Measurements from ENCODE around the gene THRB. TPM values are rescaled to one million over a fixed set of nuclear protein-coding genes. Genes with fewer than 3 reads are reported as not detected.

Gene THRB
- total RNA-seq, 1 donor from 2014 or later = 0.31 TPM

- H3K36me3 Mint-ChIP-seq (ENCODE audit: low read depth) = no peaks in the 10 kb centered on the region
- TF ChIP-seq, protein P1, sequence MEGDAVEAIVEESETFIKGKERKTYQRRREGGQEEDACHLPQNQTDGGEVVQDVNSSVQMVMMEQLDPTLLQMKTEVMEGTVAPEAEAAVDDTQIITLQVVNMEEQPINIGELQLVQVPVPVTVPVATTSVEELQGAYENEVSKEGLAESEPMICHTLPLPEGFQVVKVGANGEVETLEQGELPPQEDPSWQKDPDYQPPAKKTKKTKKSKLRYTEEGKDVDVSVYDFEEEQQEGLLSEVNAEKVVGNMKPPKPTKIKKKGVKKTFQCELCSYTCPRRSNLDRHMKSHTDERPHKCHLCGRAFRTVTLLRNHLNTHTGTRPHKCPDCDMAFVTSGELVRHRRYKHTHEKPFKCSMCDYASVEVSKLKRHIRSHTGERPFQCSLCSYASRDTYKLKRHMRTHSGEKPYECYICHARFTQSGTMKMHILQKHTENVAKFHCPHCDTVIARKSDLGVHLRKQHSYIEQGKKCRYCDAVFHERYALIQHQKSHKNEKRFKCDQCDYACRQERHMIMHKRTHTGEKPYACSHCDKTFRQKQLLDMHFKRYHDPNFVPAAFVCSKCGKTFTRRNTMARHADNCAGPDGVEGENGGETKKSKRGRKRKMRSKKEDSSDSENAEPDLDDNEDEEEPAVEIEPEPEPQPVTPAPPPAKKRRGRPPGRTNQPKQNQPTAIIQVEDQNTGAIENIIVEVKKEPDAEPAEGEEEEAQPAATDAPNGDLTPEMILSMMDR (IDR thresholded peaks at IDR 0.05) = no peak
- ChIA-PET CTCF (no interaction called here), POLR2A (no interaction called here)
- no peak for ATAC-seq (ENCODE audit: low read depth)
- H3K27ac Mint-ChIP-seq = no peak overlapping the region
- H3K4me3 Mint-ChIP-seq = no peak overlapping the region
- no peaks in the 10 kb centered on the region for H3K27me3 Mint-ChIP-seq
- H3K4me1 Mint-ChIP-seq = no peaks in the 10 kb centered on the region
- intact Hi-C loops (cut with micrococcal nuclease) = no loop called here
- H3K9me3 Mint-ChIP-seq = peaks cover 5% of the 10 kb centered on the region
- no peak for DNase-seq
Observed at GRCh38 chr3:24072193-24072592, 422.5 kb downstream of the THRB start.

GRCh38 chr3:24069045-24069444 lies 425.6 kb downstream of the THRB start:
- DNase-seq = no peak
- TF ChIP-seq, protein P1 (IDR thresholded peaks at IDR 0.05) = no peak
- ATAC-seq (ENCODE audit: low read depth) = no peak
- H3K36me3 Mint-ChIP-seq (ENCODE audit: low read depth) = no peaks in the 10 kb centered on the region
- no peak overlapping the region for H3K27ac Mint-ChIP-seq
- ChIA-PET CTCF (no interaction called here), POLR2A (no interaction called here)
- H3K4me1 Mint-ChIP-seq = no peaks in the 10 kb centered on the region
- no peaks in the 10 kb centered on the region for H3K27me3 Mint-ChIP-seq
- H3K4me3 Mint-ChIP-seq = no peak overlapping the region
- intact Hi-C loops (cut with micrococcal nuclease) = no loop called here
- H3K9me3 Mint-ChIP-seq = no peaks in the 10 kb centered on the region

- ChIA-PET POLR2A (no interaction called here), CTCF (no interaction called here)
- H3K4me3 Mint-ChIP-seq = no peak overlapping the region
- H3K27me3 Mint-ChIP-seq = no peaks in the 10 kb centered on the region
- H3K9me3 Mint-ChIP-seq = no peaks in the 10 kb centered on the region
- no peaks in the 10 kb centered on the region for H3K4me1 Mint-ChIP-seq
- intact Hi-C loops (cut with micrococcal nuclease) = no loop called here
- H3K36me3 Mint-ChIP-seq (ENCODE audit: low read depth) = no peaks in the 10 kb centered on the region
- H3K27ac Mint-ChIP-seq = no peak overlapping the region
- ATAC-seq (ENCODE audit: low read depth) (no peak), DNase-seq (no peak)
- TF ChIP-seq, protein P1 (IDR thresholded peaks at IDR 0.05) = no peak
Observed at GRCh38 chr3:24067483-24067882, 427.2 kb downstream of the THRB start.
